Calu3 (cell line): ENCODE results near the gene CDYL2. TPM values are rescaled to one million over a fixed set of nuclear protein-coding genes. Genes with fewer than 3 reads are reported as not detected.

ENCODE experiments used
- BruUV-seq: library from RNA; stranded (reverse); fragments of 400-500 nt; replicated peaks from 2 replicates; lab custom pipeline; 2021; lab: Mats Ljungman, UMichigan
- CTCF ChIA-PET: fragments of 300-600 bp; sonication (Branson Sonifier 250); formaldehyde crosslinking; loops from one replicate; lab custom pipeline; 2022; ENCODE audit warnings: antibody characterized with exemption; lab: Charles Lee
- DNase-seq: peaks from one replicate; pipeline ENCODE4 v3.0.0; 2022
- H3K27ac Mint-ChIP-seq: one replicate; pipeline ENCODE4 v1.8.0; 2022; ENCODE audit warnings: mixed read lengths; ENCODE audit not compliant: unreplicated experiment
- H3K27me3 Mint-ChIP-seq: one replicate; pipeline ENCODE4 v1.8.0; 2022; ENCODE audit warnings: mixed read lengths; ENCODE audit not compliant: unreplicated experiment
- H3K36me3 Mint-ChIP-seq: one replicate; pipeline ENCODE4 v1.8.0; 2022; ENCODE audit warnings: mild to moderate bottlenecking, moderate library complexity, mixed read lengths; ENCODE audit not compliant: insufficient read depth, unreplicated experiment
- H3K4me1 Mint-ChIP-seq: one replicate; pipeline ENCODE4 v1.8.0; 2022; ENCODE audit warnings: mild to moderate bottlenecking, low read depth, mixed read lengths; ENCODE audit not compliant: unreplicated experiment
- H3K4me3 Mint-ChIP-seq: one replicate; pipeline ENCODE4 v1.8.0; 2022; ENCODE audit warnings: mild to moderate bottlenecking, low read depth, moderate library complexity, mixed read lengths; ENCODE audit not compliant: unreplicated experiment
- H3K9me3 Mint-ChIP-seq: one replicate; pipeline ENCODE4 v1.8.0; 2022; ENCODE audit warnings: low read depth, mixed read lengths; ENCODE audit not compliant: unreplicated experiment
- CTCF ChIP-seq: fragments of 200-600 bp; IDR thresholded peaks from one replicate; pipeline ENCODE4 v1.8.0; 2022; ENCODE audit warnings: antibody characterized with exemption; ENCODE audit not compliant: unreplicated experiment
- intact Hi-C: fragments of 100-400 bp; cut with micrococcal nuclease; formaldehyde crosslinking; loops from one replicate; pipeline ENCODE4 v1.10.0; 2022; ENCODE audit not compliant: unreplicated experiment
- total RNA-seq: library from RNA; stranded (reverse); gene quantifications from 2 replicates; pipeline ENCODE4 v1.2.3, GENCODE V29; 2022

Gene CDYL2
- total RNA-seq, 1 experiment from 2014 or later, result 1.0 TPM

- no TSS peak for BruUV-seq
These were observed 98.8 kb downstream of the CDYL2 start for GRCh38 chr16:80705596-80705995.

DNA sequence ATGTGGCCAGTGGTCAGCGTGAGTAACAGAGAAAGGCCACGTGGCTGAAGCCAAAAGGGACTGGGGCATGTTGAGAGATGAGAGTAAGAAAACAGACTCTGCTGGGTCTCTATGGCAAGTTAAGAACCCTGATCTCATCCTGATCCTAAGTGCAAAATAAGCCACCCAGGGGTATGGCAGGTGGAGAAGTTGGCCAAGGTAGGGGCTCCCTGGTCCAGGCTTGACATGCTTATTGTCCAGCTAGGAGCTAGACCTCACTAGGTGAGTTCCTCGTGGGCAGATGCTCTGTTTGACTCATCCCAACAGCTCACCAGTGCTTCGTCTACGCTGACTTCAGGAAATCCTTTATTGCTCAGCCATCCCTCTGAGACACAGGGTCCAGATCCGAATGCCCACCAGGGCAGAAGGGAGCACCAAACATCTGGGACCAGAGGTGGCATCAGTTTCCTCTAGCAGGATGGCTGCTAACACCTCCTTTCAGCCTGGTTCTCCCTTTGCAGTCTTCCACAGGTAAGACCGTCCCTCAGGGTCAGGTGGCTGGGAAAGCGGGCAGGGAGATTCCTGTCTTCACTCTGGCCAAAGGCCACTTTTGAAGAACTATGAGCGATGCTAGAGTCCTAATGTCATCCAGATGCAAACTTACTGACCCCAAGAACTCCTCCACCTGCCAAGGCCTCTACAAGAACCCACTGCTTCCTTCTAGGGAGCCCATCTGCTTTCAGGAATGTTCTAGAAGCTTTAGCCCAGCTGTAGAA is 99.5 kb downstream of the CDYL2 start:
- Mint-ChIP-seq H3K27ac (no peak overlapping the region), H3K4me3 (no peak overlapping the region), H3K4me1 (no peaks in the 10 kb centered on the region), H3K36me3 (no peaks in the 10 kb centered on the region), H3K9me3 (peaks cover 9% of the 10 kb centered on the region), H3K27me3 (peaks cover 16% of the 10 kb centered on the region)
- intact Hi-C loops, result no loop called here
- DNase-seq, result no peak
- TF ChIP-seq CTCF, result no peak
- no TSS peak for BruUV-seq
- CTCF ChIA-PET, result no interaction called here

More at GRCh38 chr16:80705596-80705995, 98.8 kb downstream of the CDYL2 start:
- H3K27me3 Mint-ChIP-seq, result peaks cover 16% of the 10 kb centered on the region
- H3K27ac Mint-ChIP-seq, result no peak overlapping the region
- H3K4me3 Mint-ChIP-seq, result no peak overlapping the region
- CTCF ChIA-PET, result no interaction called here
- intact Hi-C loops, result no loop called here
- H3K9me3 Mint-ChIP-seq, result peaks cover 9% of the 10 kb centered on the region
- H3K36me3 Mint-ChIP-seq, result no peaks in the 10 kb centered on the region
- no peak for TF ChIP-seq CTCF
- no peak for DNase-seq
- H3K4me1 Mint-ChIP-seq, result no peaks in the 10 kb centered on the region

DNA sequence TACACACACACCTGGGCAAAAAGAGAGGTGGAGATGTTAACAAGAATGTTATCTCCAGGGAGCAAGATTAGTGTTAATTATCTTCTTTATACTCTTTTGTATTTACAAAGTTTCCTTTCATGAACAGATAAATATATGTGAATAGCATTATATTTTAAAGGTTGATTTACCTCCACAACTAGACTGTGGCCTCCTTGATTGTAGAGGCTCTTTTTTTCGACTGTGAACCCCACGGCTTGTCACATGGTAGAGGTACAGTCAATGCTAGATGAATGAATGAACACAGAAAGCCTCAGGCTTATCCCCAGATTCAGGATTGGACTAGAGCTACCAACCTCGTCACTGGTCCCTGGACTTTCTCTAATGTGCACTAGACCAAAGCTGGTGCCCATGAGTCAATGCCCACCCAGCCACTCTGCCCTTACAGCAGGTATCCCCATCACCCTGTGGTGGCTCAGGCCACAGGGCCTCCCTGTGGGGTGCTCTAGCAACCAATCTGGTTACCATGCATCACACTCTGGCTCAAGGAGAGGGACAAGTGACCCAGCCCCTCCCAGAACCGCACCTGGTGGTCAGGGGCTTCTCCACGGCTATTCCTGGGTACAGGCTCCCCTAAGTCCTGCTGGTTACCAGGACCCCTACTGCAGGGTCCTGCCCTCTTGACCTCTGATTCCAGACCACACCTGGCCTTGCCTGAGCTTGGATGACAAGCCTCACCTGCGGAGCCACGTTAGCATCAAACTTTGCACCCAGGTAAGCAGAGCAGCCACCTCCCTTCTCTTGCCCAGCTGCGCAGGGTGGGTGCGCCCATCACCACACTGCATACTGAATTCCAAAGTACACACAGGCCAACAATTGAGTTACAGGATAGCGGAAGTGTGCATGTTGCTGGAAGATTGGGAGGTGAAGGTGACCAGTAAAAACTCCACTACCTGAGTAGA is 101.0 kb downstream of the CDYL2 start:
- H3K36me3 Mint-ChIP-seq, result no peaks in the 10 kb centered on the region

More for the DNA sequence above, 101.0 kb downstream of the CDYL2 start:
- Mint-ChIP-seq H3K4me3 (no peak overlapping the region), H3K9me3 (peaks cover 9% of the 10 kb centered on the region), H3K27me3 (peaks cover 16% of the 10 kb centered on the region), H3K27ac (no peak overlapping the region), H3K4me1 (no peaks in the 10 kb centered on the region)
- BruUV-seq, result no TSS peak
- intact Hi-C loops, result no loop called here
- CTCF ChIA-PET, result no interaction called here
- DNase-seq, result no peak
- no peak for TF ChIP-seq CTCF
